ENCODE data around the gene TMEM38A.

GRCh38 chr19:16612636-16613035, 48.3 kb upstream of the TMEM38A start:
- TF ChIP-seq EP300 (IDR thresholded peaks at IDR 0.05), result no peak
- no peak for TF ChIP-seq CTCF (IDR thresholded peaks at IDR 0.05)
- TF ChIP-seq POLR2A (IDR thresholded peaks at IDR 0.05), result peak in 1 of 4 donors; percentile 36
- TF ChIP-seq POLR2AphosphoS5 (IDR thresholded peaks at IDR 0.05), result no peak
